Neural cell (in vitro differentiated cells): ENCODE results near the gene NASP.

Source experiments
- CTCF ChIP-seq: fragments of 450-650 bp; IDR thresholded peaks from 2 replicates; pipeline ENCODE4 v1.5.1; 2014; ENCODE audit warnings: antibody characterized with exemption, mild to moderate bottlenecking, moderate library complexity; ENCODE audit not compliant: poor library complexity, severe bottlenecking
- EP300 ChIP-seq: fragments of 450-650 bp; conservative IDR thresholded peaks from 2 replicates; pipeline ENCODE4 v1.6.1; 2014; ENCODE audit warnings: antibody characterized with exemption, mild to moderate bottlenecking, moderate library complexity; ENCODE audit not compliant: poor library complexity, severe bottlenecking
- EZH2 ChIP-seq: fragments of 200-600, 300-800 bp; shearing (Covaris generic), sonication (generic); IDR thresholded peaks from 2 replicates; pipeline ENCODE4 v1.6.1; 2014; ENCODE audit warnings: antibody characterized with exemption, low read length, borderline replicate concordance, mild to moderate bottlenecking; ENCODE audit not compliant: insufficient read depth, poor library complexity, severe bottlenecking
- MXI1 ChIP-seq: fragments of 450-650 bp; conservative IDR thresholded peaks from 2 replicates; pipeline ENCODE4 v1.6.1; 2014; ENCODE audit warnings: antibody characterized with exemption, mild to moderate bottlenecking; ENCODE audit not compliant: poor library complexity, severe bottlenecking
- POLR2AphosphoS5 ChIP-seq: IDR thresholded peaks from 2 replicates; pipeline ENCODE4 v1.6.1; 2012
- REST ChIP-seq: IDR thresholded peaks from 2 replicates; pipeline ENCODE4 v1.6.1; 2012; ENCODE audit warnings: borderline replicate concordance
- TAF1 ChIP-seq: IDR thresholded peaks from 2 replicates; pipeline ENCODE4 v1.6.1; 2012; ENCODE audit warnings: low read depth

- no peak for TF ChIP-seq EZH2
- TF ChIP-seq CTCF: peak; percentile 96
- TF ChIP-seq EP300: no peak
- TF ChIP-seq REST: no peak
- TF ChIP-seq TAF1: no peak
- no peak for TF ChIP-seq POLR2AphosphoS5
- TF ChIP-seq MXI1: peak; percentile 20
Measured at GRCh38 chr1:45569962-45570581, 13.8 kb upstream of the NASP start.
